ENCODE data around the gene EXOC3L4.

The EXOC3L4 gene

GRCh38 chr14:103070971-103071542 is 23.5 kb upstream of the EXOC3L4 start:
- no peak for DNase-seq (ENCODE audit: low read depth in 2 of 2)

- no peak for DNase-seq (ENCODE audit: low read depth in 2 of 2)
These were observed 22.8 kb upstream of the EXOC3L4 start for GRCh38 chr14:103071544-103072251.

DNA sequence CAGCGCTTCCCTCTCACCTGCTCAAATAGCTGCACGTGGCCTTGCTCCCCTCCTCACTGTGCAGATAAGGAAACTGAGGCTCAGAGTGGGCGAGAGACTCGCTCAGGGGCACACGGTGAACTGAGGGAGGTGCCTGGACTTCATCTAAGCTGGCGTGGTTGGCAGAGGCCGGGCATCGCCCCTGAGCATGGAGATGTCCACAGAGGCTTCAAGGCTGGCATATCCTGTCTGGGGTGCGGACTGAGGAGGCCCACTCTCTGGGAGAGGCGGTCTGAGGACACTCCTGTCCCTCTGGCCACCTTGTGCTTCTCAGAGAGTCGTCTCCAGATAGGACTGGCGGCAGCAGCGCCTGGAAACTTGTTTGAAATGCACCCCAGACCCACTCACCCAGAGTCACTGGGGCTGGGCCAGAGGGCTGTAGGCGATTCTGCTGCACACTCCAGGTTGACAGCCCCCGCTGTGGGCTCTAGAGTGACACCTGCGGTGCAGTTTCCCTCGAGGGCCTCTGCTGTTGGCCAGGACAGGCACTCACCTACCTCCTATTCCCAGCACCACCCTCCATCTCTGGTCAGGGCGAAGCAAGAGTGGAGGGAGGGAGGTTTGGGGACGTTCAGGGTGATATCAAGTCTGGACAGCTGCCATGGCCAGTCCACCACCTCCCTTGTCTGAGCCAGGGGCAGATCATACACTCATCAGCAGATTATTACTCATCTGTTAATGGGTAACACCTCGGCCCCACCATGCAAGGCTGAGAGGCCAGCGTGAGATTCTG is 21.7 kb upstream of the EXOC3L4 start:
- no peak for DNase-seq (ENCODE audit: low read depth in 2 of 2)

DNA sequence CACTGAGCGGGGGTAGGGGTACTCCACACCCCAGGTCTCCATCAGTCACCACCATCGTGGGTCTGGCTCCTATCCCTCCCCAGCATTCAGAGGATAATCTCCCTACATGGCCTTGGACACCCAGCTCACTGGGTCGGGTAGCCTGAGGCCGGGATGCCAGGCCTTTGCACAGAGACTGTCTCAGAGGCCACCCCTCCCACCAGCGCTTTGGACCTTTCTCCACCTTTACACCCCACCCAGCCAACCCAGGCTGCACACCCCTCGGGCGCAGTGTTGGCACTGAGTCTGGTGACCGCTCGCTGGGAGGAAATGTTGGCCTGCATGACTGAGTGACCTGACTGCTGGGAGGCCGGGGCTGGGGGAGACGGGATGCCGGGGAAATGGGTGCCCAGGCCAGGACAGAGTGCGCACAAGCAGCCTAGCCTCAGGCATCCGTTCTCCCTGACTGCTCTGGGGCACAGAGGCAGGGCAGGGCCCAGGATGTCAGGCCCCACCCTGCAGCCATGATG is 21.1 kb upstream of the EXOC3L4 start:
- no peak for DNase-seq (ENCODE audit: low read depth in 2 of 2)

GRCh38 chr14:103073876-103074728 is 20.4 kb upstream of the EXOC3L4 start:
- no peak for DNase-seq (ENCODE audit: low read depth in 2 of 2)

GRCh38 chr14:103074729-103075367 is 19.7 kb upstream of the EXOC3L4 start:
- DNase-seq (ENCODE audit: low read depth in 2 of 2) = peak; percentile 10 to 22

- DNase-seq (ENCODE audit: low read depth in 2 of 2) = peak; percentile 55 to 58
These were observed 16.1 kb upstream of the EXOC3L4 start for GRCh38 chr14:103078420-103078749.

DNA sequence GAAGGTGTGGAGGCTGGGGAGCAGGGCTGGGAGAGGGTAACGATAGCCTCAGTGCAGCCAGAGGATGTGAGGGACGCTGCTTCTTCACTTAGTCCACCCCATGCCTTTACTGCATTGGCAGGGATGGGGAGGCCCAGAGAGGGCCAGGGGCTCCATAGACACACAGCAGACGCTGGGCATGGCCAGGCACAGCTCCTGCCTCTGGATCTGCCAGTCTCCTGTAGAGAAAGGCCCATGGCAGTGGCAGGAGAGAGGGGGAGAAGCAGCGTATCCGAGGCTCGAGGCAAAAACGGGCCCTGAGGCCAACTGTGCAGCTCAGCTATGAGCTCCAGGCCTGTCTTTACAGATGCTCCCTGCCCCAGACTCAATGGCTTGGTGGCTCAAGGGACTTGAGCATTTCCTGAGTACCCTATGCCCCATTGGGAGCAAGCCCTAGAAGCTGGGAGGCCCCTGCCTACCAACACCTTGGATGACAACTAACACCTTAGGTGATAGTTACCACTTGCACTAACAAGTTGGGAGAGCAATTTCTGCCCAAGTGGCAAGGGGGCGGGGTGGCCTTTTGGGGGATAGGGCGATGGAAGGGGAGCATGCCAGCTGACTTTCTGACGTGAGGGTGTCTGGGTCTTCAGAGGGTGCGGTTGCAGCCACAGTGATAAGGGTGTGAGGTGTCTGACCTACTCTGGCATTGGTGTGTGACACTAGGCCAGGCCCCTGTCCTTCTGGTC is 15.5 kb upstream of the EXOC3L4 start:
- no peak for DNase-seq (ENCODE audit: low read depth in 2 of 2)

DNA sequence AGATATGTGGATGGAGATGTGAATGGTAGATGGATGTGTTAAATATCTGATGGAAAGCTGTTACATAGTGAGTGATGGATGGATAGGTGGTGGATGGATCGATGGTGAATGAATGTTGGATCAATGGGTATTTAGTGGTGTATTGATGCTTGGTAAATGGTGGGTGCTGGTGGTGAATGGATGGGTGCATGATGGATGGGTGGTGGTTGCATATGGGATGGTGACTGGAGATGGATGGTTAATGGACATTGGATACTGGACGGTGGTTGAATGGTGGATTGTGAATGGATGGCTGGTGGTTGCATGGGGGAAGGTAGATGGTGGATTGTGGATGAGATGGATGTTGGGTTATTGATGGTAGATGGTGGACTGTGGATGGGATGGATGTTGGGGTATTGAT is 12.6 kb upstream of the EXOC3L4 start:
- DNase-seq (ENCODE audit: low read depth in 2 of 2) = no peak

DNA sequence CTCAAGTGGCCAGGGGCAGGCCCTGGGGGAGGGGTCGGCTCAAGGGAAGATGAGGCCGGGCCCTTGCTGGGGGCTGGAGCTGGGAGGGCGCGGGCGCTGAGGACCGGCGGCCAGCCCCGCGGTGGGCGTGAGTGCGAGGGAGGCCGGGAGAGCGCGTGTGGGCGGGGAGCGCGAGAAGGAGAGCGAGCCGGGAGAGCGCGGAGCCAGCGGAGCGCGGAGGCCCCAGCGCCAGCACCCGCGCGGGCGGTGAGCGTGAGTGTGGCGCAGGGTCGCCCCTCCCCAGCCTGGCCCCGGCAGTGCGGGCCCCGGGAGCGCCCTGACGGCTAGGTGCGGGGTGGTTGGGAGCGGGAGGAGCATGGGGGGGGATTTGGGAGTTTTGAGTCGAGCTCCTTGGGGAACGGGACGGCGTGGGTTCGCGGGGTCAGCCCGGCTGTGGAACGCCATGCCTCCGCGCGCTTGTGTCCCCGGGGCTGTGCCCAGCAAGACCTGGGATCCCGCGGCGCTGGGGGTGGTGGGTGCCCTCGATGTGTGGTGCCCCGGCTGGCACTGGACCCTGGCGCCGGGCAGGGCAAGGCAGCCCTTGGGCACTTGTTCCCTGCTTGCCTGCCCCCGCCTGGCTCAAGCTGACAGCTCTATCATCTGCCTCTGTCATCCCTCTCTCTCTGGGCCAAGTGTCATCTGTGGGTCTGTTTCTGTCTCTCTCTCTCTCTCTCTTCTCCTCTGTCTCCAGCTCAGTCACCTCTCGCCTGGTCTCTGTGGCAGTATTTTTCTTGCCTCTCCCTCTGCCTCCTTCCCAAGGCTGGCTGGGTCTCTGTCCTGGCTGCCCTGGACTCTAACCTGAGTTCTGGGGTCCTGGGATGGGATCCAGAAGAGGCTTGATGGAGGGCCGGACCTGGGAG is 10.3 kb upstream of the EXOC3L4 start, which contains the start of gene LBHD2:
Gene LBHD2, plus strand, starts transcription at position 190 of the 899 bp plus-strand sequence. CDS start 1,803 bp downstream, outside the sequence.
- no peak for DNase-seq (ENCODE audit: low read depth in 2 of 2)

- DNase-seq (ENCODE audit: low read depth in 2 of 2) = no peak
These were observed 9.1 kb upstream of the EXOC3L4 start for GRCh38 chr14:103085106-103086091.

DNA sequence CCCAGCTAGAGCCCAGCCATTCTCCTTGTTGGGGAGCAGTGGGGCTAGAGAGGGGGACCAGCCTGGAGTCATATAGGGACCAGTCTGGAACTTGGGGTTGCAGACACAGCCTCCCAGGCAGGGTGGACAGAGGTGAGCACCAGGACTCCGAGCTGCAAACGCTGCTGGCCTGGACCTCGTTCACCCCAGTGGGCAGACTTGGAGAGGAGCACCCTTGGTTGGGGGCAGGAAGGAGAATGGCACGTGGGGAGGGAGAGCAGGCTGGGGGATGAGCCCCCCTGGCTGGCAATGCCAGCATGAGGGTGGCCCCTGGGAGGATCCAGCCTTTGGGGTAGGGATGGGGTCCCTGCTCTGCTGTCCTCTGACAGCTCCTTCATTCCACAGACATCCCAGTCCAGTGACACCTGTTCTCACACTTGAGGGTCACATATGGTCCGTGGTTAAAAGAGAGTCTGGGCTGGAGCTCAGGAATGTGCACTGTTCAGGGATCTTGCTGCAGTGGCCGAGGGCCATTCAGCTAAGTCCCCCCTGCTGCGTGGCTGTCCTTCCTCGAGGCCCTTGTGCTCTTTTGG is 7.7 kb upstream of the EXOC3L4 start:
- DNase-seq (ENCODE audit: low read depth in 2 of 2) = no peak

DNA sequence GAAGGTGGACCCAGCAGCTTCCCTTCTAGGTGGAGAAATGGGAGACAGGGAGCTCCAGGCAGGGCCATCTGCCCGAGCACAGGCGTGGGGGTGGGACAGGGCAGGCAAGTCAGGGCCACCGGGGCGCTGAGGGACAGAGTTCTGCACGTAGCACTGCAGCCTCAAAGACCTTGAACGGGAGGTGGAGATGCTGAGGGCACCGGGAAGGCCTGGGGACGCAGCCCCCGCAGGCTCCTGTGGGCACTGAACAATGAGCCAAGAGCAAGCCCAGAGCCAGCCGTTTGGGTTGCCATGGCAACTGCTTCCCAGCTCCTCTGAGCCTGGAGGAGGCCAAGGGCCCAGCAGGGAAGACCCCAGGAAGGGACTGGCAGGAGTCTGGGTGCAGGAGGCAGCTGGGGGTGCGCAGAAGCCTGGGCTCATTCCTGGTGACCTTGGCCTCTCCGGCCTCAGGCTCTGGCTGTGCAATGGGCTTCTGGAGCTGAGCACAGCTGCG is 7.1 kb upstream of the EXOC3L4 start:
- DNase-seq (ENCODE audit: low read depth in 2 of 2) = no peak

GRCh38 chr14:103088921-103089320 is 5.6 kb upstream of the EXOC3L4 start:
- no peak for DNase-seq (ENCODE audit: low read depth in 2 of 2)

DNA sequence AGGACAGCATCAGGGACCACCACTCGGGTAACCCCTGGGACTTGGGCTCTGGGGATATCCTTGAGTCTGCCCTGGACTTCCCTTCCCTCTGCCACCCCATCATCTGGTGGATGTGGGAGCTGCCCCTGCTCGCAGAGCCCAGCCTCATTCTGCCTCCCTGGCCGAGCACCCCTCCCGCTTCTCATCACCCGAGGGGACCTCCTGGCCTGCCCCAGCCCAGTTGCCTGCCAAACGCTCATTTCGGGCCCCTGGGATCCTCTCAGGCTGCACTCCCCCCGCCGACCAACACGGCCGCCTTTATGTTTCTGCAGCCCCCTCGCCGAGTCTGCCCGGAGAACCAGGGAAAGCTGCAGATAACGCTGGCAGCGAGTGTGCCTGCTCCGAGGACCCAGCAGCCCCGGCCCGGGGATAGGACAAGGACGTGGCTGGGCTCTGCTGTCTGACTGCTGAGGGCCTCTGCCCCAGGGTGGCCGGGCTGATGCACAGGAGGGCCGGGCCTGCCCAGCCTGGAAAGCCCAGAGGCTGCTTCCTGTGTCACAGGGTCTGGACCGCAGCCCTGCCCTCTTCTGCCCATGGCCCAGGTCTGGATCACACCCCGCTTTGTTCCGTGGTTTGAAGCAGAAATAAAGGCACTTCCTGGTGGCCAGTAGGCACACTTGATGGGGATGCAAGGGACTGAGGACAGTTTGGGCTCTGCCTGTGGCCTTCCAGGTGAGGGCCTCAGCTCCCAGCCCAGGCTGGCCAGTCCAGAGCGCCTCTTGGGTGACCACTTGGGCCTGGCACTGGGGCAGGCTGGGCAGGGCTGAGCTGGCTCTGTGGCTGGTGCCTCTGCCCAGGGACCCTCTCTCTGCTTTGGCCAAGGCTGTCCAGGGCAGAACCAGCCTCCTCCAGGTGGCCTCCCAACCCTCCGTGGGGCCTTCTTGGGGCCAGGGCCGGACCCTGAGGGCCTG is 4.9 kb upstream of the EXOC3L4 start:
- DNase-seq (ENCODE audit: low read depth in 2 of 2) = no peak

DNA sequence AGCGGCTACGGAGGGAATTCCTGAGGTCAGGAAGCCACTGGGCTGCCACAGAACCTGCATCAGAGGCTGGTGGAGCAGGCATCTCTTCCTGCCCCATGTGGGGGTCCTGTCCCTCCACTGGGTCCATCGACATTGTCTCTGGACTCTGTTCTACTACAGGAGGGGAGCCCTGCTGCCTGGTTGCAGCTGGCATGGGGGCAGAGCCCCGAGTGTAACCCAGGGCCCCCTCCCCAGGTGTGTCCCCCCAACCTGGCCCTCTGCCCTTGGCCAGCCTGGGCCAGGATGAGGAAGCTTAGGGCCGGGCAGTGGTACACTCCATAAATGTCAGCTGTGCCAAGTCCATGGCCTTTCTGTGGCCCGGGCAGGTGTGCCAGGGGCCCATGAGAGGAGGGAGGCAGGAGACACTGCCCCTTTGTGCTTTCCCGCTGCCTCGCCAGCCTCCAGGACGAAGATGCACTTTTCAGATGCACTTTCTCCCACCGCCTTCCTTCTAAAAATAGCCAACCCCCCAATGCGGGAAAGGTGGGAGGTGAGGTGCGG is 4.0 kb upstream of the EXOC3L4 start:
- no peak for DNase-seq (ENCODE audit: low read depth in 2 of 2)
